HEK293 (cell line): ENCODE measurements around the gene USP9Y.

Experiments used
- KLF16 ChIP-seq: fragments of 450-650 bp; formaldehyde crosslinking; IDR thresholded peaks from 2 replicates; pipeline ENCODE4 v1.5.1; 2017; ENCODE audit warnings: missing biosample characterization, missing genetic modification characterization
- TCF7L2 ChIP-seq: IDR thresholded peaks from 2 replicates; pipeline ENCODE4 v1.6.1; 2011; ENCODE audit warnings: low read depth, mild to moderate bottlenecking, inconsistent platforms, low read length, moderate library complexity, borderline replicate concordance
- ZBTB20 ChIP-seq: fragments of 450-650 bp; formaldehyde crosslinking; IDR thresholded peaks from 2 replicates; pipeline ENCODE4 v1.5.1; 2016; ENCODE audit warnings: missing biosample characterization, missing genetic modification characterization
- ZFP41 ChIP-seq: fragments of 450-650 bp; formaldehyde crosslinking; IDR thresholded peaks from 2 replicates; pipeline ENCODE4 v1.5.1; 2016; ENCODE audit warnings: missing biosample characterization, missing genetic modification characterization, borderline replicate concordance
- ZNF274 ChIP-seq, 2 experiments: fragments of 200-500 bp in 1 of 2; fragments of 450-650 bp in 1 of 2; sonication (Bioruptor generic) in 1 of 2; formaldehyde crosslinking in 1 of 2; IDR thresholded peaks; 2 replicates each; pipeline versions ENCODE4 v1.5.1 to v1.6.1; 2014 to 2016; ENCODE audit warnings: borderline replicate concordance in 1 of 2, inconsistent platforms in 1 of 2, low read length in 1 of 2, missing biosample characterization in 1 of 2, missing genetic modification characterization in 1 of 2
- ZNF354C ChIP-seq: fragments of 450-650 bp; formaldehyde crosslinking; IDR thresholded peaks from 2 replicates; pipeline ENCODE4 v1.5.1; 2016; ENCODE audit warnings: missing biosample characterization, missing genetic modification characterization, low read depth, borderline replicate concordance
- TF ChIP-seq, protein P1 (sequence below): fragments of 450-650 bp; formaldehyde crosslinking; IDR thresholded peaks from 2 replicates; pipeline ENCODE4 v1.5.1; 2016; ENCODE audit warnings: missing biosample characterization, missing genetic modification characterization
- TF ChIP-seq, protein P2 (sequence below): fragments of 450-650 bp; formaldehyde crosslinking; IDR thresholded peaks from 2 replicates; pipeline ENCODE4 v1.5.1; 2016; ENCODE audit warnings: missing biosample characterization, missing genetic modification characterization

DNA sequence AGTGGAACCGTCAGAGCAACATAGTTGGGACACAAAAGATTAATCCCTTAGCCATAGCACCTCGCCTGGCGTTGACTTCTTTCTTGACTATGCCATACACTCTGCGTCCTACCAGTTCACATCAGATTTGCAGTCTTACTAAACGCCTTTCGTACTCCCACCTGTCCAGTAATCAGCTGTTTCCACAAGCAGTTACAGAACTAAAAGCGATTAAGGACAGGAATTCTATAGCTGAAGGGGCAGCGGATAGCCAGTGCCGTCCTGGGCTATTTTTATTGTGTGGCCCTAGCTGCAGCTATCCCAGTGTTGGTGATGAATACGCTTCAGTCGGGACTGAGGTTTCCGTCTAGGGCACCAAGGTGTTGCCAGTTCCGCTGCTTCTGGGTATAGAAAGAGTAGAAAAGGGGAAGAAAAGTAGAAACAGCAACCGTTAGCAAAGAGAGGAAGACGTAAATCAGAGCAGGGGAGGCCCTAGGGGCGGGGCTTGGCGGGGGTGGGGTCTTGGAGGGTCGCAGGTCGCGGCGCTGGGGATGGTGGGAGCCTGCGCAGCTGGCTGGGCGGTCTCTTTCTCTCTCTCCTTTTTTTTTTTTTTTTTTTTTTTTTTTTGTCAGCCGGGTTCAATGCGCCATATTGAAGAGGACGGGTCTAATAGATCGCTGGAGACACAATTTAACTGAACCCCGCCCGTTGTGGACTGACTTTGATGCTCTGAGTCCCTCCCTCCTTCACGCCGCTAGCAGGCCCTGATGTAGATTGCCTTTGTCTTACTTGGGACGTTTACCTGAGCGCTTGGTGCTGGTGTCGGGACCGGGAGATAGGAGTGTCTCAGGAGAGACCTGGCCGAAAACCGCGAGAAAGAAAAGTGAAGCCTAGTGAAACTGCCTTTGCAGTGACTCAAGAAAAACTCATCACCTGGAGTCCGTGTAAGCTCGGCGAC, 39.0 kb upstream of the USP9Y start:
- TF ChIP-seq, protein P1, sequence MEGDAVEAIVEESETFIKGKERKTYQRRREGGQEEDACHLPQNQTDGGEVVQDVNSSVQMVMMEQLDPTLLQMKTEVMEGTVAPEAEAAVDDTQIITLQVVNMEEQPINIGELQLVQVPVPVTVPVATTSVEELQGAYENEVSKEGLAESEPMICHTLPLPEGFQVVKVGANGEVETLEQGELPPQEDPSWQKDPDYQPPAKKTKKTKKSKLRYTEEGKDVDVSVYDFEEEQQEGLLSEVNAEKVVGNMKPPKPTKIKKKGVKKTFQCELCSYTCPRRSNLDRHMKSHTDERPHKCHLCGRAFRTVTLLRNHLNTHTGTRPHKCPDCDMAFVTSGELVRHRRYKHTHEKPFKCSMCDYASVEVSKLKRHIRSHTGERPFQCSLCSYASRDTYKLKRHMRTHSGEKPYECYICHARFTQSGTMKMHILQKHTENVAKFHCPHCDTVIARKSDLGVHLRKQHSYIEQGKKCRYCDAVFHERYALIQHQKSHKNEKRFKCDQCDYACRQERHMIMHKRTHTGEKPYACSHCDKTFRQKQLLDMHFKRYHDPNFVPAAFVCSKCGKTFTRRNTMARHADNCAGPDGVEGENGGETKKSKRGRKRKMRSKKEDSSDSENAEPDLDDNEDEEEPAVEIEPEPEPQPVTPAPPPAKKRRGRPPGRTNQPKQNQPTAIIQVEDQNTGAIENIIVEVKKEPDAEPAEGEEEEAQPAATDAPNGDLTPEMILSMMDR (tag by site-specific recombination): no peak
- no peak for TF ChIP-seq ZNF274 (IDR thresholded peaks at IDR 0.05; ENCODE audit: low read length)
- TF ChIP-seq ZNF274 (tag by site-specific recombination; IDR thresholded peaks at IDR 0.05; ENCODE audit: borderline replicate concordance): no peak
- TF ChIP-seq KLF16 (tag by site-specific recombination): no peak
- TF ChIP-seq ZNF354C (tag by site-specific recombination): no peak
- TF ChIP-seq TCF7L2: no peak
- no peak for TF ChIP-seq ZBTB20 (tag by site-specific recombination)
- TF ChIP-seq, protein P2, sequence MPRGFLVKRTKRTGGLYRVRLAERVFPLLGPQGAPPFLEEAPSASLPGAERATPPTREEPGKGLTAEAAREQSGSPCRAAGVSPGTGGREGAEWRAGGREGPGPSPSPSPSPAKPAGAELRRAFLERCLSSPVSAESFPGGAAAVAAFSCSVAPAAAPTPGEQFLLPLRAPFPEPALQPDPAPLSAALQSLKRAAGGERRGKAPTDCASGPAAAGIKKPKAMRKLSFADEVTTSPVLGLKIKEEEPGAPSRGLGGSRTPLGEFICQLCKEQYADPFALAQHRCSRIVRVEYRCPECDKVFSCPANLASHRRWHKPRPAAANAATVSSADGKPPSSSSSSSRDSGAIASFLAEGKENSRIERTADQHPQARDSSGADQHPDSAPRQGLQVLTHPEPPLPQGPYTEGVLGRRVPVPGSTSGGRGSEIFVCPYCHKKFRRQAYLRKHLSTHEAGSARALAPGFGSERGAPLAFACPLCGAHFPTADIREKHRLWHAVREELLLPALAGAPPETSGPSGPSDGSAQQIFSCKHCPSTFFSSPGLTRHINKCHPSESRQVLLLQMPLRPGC (tag by site-specific recombination): no peak
- TF ChIP-seq ZFP41: no peak
